Activated CD8-positive, alpha-beta memory T cell treated with anti-CD3 and anti-CD28 coated beads, Interleukin-2, amount 10 ng/mL, durations not matched to agents 7 days and 5 days (primary cell): ENCODE measurements around the gene OR5K4. TPM values are rescaled to one million over a fixed set of nuclear protein-coding genes. Genes with fewer than 3 reads are reported as not detected.
A peak's percentile ranks its signal among the peaks of the same experiment; 100 is the strongest.

ENCODE experiments used
- ATAC-seq: fragments of 150-1000 bp; cut with Tn5 transposase; one replicate; pipeline ENCODE4 v1.10.0; 2021; ENCODE audit warnings: moderate library complexity
- CTCF ChIA-PET: fragments of 350-600 bp; sonication (Branson Sonifier 250); formaldehyde crosslinking; loops from one replicate; lab custom pipeline; 2021; ENCODE audit warnings: antibody characterized with exemption; lab: Charles Lee
- DNase-seq: peaks from one replicate; pipeline ENCODE4 v3.0.0-alpha.2; 2020
- H3K27ac Mint-ChIP-seq: one replicate; pipeline ENCODE4 v1.8.0; 2021; ENCODE audit warnings: mild to moderate bottlenecking, mixed read lengths
- H3K27me3 Mint-ChIP-seq: one replicate; pipeline ENCODE4 v1.8.0; 2021; ENCODE audit warnings: mixed read lengths
- H3K36me3 Mint-ChIP-seq: one replicate; pipeline ENCODE4 v1.8.0; 2021; ENCODE audit warnings: mild to moderate bottlenecking, mixed read lengths
- H3K4me1 Mint-ChIP-seq: one replicate; pipeline ENCODE4 v1.8.0; 2021; ENCODE audit warnings: mixed read lengths
- H3K4me3 Mint-ChIP-seq: one replicate; pipeline ENCODE4 v1.8.0; 2021; ENCODE audit warnings: mild to moderate bottlenecking, moderate library complexity, mixed read lengths
- H3K9me3 Mint-ChIP-seq: one replicate; pipeline ENCODE4 v1.8.0; 2022; ENCODE audit warnings: low read depth, mixed read lengths
- total RNA-seq, 2 experiments: library from RNA; stranded (reverse); gene quantifications; one replicate each; pipeline ENCODE4 v1.2.3, GENCODE V29; 2021

The OR5K4 gene
- total RNA-seq: not detected

- Mint-ChIP-seq H3K4me1 (peaks cover 7% of the 10 kb centered on the region), H3K36me3 (peaks cover 3% of the 10 kb centered on the region), H3K4me3 (no peak within 1 kb of the TSS), H3K9me3 (peaks cover 4% of the 10 kb centered on the region), H3K27ac (no peak within 1 kb of the TSS), H3K27me3 (peaks cover 3% of the 10 kb centered on the region)
- CTCF ChIA-PET: no interaction called here
- DNase-seq (no peak), ATAC-seq (no peak)
Observed at GRCh38 chr3:98353554-98353953, at the start of gene OR5K4. TSS of gene OR5K4 (plus strand) at chr3:98353854. CDS start at chr3:98353854, 0 bp downstream.

GRCh38 chr3:98322101-98322500 is 31.6 kb upstream of the OR5K4 start:
- peaks cover 5% of the 10 kb centered on the region for H3K4me1 Mint-ChIP-seq
- H3K27me3 Mint-ChIP-seq: no peaks in the 10 kb centered on the region
- ATAC-seq (no peak), DNase-seq (no peak)
- no peak overlapping the region for H3K4me3 Mint-ChIP-seq
- CTCF ChIA-PET: no interaction called here
- H3K9me3 Mint-ChIP-seq: no peaks in the 10 kb centered on the region
- no peak overlapping the region for H3K27ac Mint-ChIP-seq
- no peaks in the 10 kb centered on the region for H3K36me3 Mint-ChIP-seq

GRCh38 chr3:98322686-98323085 is 31.0 kb upstream of the OR5K4 start:
- H3K4me3 Mint-ChIP-seq: no peak overlapping the region

GRCh38 chr3:98323425-98323824 is 30.2 kb upstream of the OR5K4 start:
- no peak for DNase-seq
- Mint-ChIP-seq H3K4me1 (peaks cover 17% of the 10 kb centered on the region), H3K36me3 (no peaks in the 10 kb centered on the region), H3K4me3 (no peak overlapping the region), H3K27ac (no peak overlapping the region), H3K9me3 (no peaks in the 10 kb centered on the region), H3K27me3 (no peaks in the 10 kb centered on the region)
- CTCF ChIA-PET: no interaction called here
- ATAC-seq: no peak

More at GRCh38 chr3:98322686-98323085, 31.0 kb upstream of the OR5K4 start:
- no peaks in the 10 kb centered on the region for H3K9me3 Mint-ChIP-seq
- peaks cover 11% of the 10 kb centered on the region for H3K4me1 Mint-ChIP-seq
- no peak overlapping the region for H3K27ac Mint-ChIP-seq
- DNase-seq (no peak), ATAC-seq (no peak)
- H3K36me3 Mint-ChIP-seq: no peaks in the 10 kb centered on the region
- CTCF ChIA-PET: no interaction called here
- no peaks in the 10 kb centered on the region for H3K27me3 Mint-ChIP-seq

- ATAC-seq (no peak), DNase-seq (no peak)
- CTCF ChIA-PET: interaction anchor here (1.3 kb wide), 1 partner anchor 10 kb away, joined by 3 read pairs; no protein-coding TSS in a partner anchor
- Mint-ChIP-seq H3K4me1 (peaks cover 28% of the 10 kb centered on the region), H3K27ac (no peak overlapping the region), H3K36me3 (no peaks in the 10 kb centered on the region), H3K27me3 (no peaks in the 10 kb centered on the region), H3K4me3 (no peak overlapping the region), H3K9me3 (no peaks in the 10 kb centered on the region)
Observed at GRCh38 chr3:98325055-98325454, 28.6 kb upstream of the OR5K4 start.

GRCh38 chr3:98326105-98326893 is 27.4 kb upstream of the OR5K4 start:
- Mint-ChIP-seq H3K4me1 (peaks cover 38% of the 10 kb centered on the region), H3K36me3 (no peaks in the 10 kb centered on the region), H3K4me3 (no peak overlapping the region), H3K9me3 (no peaks in the 10 kb centered on the region), H3K27me3 (peaks cover under 1% of the 10 kb centered on the region), H3K27ac (peak overlapping the region; percentile 54)
- ATAC-seq (no peak), DNase-seq (no peak)
- CTCF ChIA-PET: interaction anchor here (1.1 to 1.2 kb wide), 2 partner anchors 286 to 288 kb away, joined by 3 to 4 read pairs; no protein-coding TSS in a partner anchor

GRCh38 chr3:98326945-98327344 is 26.7 kb upstream of the OR5K4 start:
- CTCF ChIA-PET: interaction anchor here (1.1 to 1.2 kb wide), 2 partner anchors 287 to 289 kb away, joined by 3 to 4 read pairs; no protein-coding TSS in a partner anchor
- ATAC-seq: peak; percentile 54
- Mint-ChIP-seq H3K36me3 (no peaks in the 10 kb centered on the region), H3K4me1 (peaks cover 44% of the 10 kb centered on the region), H3K9me3 (no peaks in the 10 kb centered on the region), H3K27ac (peak overlapping the region; percentile 54), H3K27me3 (peaks cover 2% of the 10 kb centered on the region), H3K4me3 (no peak overlapping the region)
- DNase-seq: no peak

- no peaks in the 10 kb centered on the region for H3K9me3 Mint-ChIP-seq
- CTCF ChIA-PET: interaction anchor here (0.7 to 4.0 kb wide), 16 partner anchors 10 to 565 kb away, joined by 3 to 53 read pairs (median 4); partner anchors contain the start of genes ARL6 and CPOX
- H3K27ac Mint-ChIP-seq: no peak overlapping the region
- peaks cover 46% of the 10 kb centered on the region for H3K4me1 Mint-ChIP-seq
- H3K27me3 Mint-ChIP-seq: peaks cover 8% of the 10 kb centered on the region
- no peaks in the 10 kb centered on the region for H3K36me3 Mint-ChIP-seq
- no peak overlapping the region for H3K4me3 Mint-ChIP-seq
- DNase-seq (no peak), ATAC-seq (peak; percentile 15)
Observed at GRCh38 chr3:98328933-98329332, 24.7 kb upstream of the OR5K4 start.

- H3K9me3 Mint-ChIP-seq: no peaks in the 10 kb centered on the region
- H3K27ac Mint-ChIP-seq: no peak overlapping the region
- no peak overlapping the region for H3K4me3 Mint-ChIP-seq
- H3K27me3 Mint-ChIP-seq: peaks cover 8% of the 10 kb centered on the region
- peaks cover 46% of the 10 kb centered on the region for H3K4me1 Mint-ChIP-seq
- peak; percentile 71 for DNase-seq
- ATAC-seq: peak; percentile 74
- CTCF ChIA-PET: interaction anchor here (0.7 to 4.0 kb wide), 19 partner anchors 9 to 565 kb away, joined by 3 to 53 read pairs (median 3); partner anchors contain the start of genes ARL6 and CPOX
- no peaks in the 10 kb centered on the region for H3K36me3 Mint-ChIP-seq
Observed at GRCh38 chr3:98329392-98330124, 24.1 kb upstream of the OR5K4 start.

- Mint-ChIP-seq H3K4me1 (peaks cover 46% of the 10 kb centered on the region), H3K27me3 (peaks cover 8% of the 10 kb centered on the region), H3K36me3 (no peaks in the 10 kb centered on the region), H3K27ac (no peak overlapping the region), H3K4me3 (no peak overlapping the region), H3K9me3 (no peaks in the 10 kb centered on the region)
- CTCF ChIA-PET: interaction anchor here (4.0 kb wide), 1 partner anchor 292 kb away, joined by 53 read pairs; no protein-coding TSS in a partner anchor
- ATAC-seq (peak; percentile 20), DNase-seq (no peak)
Observed at GRCh38 chr3:98331329-98331728, 22.3 kb upstream of the OR5K4 start.

- no peak overlapping the region for H3K4me3 Mint-ChIP-seq
- H3K36me3 Mint-ChIP-seq: no peaks in the 10 kb centered on the region
- no peak overlapping the region for H3K27ac Mint-ChIP-seq
- no peak for ATAC-seq
- no peaks in the 10 kb centered on the region for H3K9me3 Mint-ChIP-seq
- H3K27me3 Mint-ChIP-seq: peaks cover 13% of the 10 kb centered on the region
- no peak for DNase-seq
- H3K4me1 Mint-ChIP-seq: peaks cover 25% of the 10 kb centered on the region
- CTCF ChIA-PET: interaction anchor here (1.4 to 2.7 kb wide), 2 partner anchors 9 to 295 kb away, joined by 7 to 13 read pairs; no protein-coding TSS in a partner anchor
Observed at GRCh38 chr3:98333989-98334606, 19.6 kb upstream of the OR5K4 start.

- no peak for DNase-seq
- CTCF ChIA-PET: interaction anchor here (1.1 to 2.2 kb wide), 2 partner anchors 10 to 298 kb away, joined by 3 to 9 read pairs; no protein-coding TSS in a partner anchor
- no peaks in the 10 kb centered on the region for H3K36me3 Mint-ChIP-seq
- no peak overlapping the region for H3K4me3 Mint-ChIP-seq
- peaks cover 6% of the 10 kb centered on the region for H3K27me3 Mint-ChIP-seq
- no peak for ATAC-seq
- peaks cover 3% of the 10 kb centered on the region for H3K4me1 Mint-ChIP-seq
- H3K9me3 Mint-ChIP-seq: no peaks in the 10 kb centered on the region
- no peak overlapping the region for H3K27ac Mint-ChIP-seq
Observed at GRCh38 chr3:98339031-98339430, 14.6 kb upstream of the OR5K4 start.

- Mint-ChIP-seq H3K36me3 (peaks cover 7% of the 10 kb centered on the region), H3K27me3 (peaks cover 5% of the 10 kb centered on the region), H3K27ac (no peak overlapping the region), H3K4me1 (peaks cover 9% of the 10 kb centered on the region), H3K4me3 (no peak overlapping the region), H3K9me3 (peaks cover 2% of the 10 kb centered on the region)
- DNase-seq: no peak
- CTCF ChIA-PET: no interaction called here
- ATAC-seq: no peak
Observed at GRCh38 chr3:98341758-98342157, 11.9 kb upstream of the OR5K4 start.
